GM18505 (cell line): ENCODE results near the gene BCL7C.

ENCODE experiments used
- ATAC-seq: cut with Tn5 transposase; IDR thresholded peaks from one replicate; pipeline ENCODE4 v1.9.1; 2021; ENCODE audit not compliant: unreplicated experiment
- POLR2A ChIP-seq: IDR thresholded peaks from 4 replicates; pipeline ENCODE4 v1.6.1; 2011; ENCODE audit warnings: borderline replicate concordance; ENCODE audit not compliant: insufficient read depth, insufficient read length; ENCODE audit errors: extremely low read depth

Gene BCL7C

GRCh38 chr16:30925995-30926811, 32.3 kb upstream of the BCL7C start:
- no peak for ATAC-seq
- no peak for TF ChIP-seq POLR2A

- TF ChIP-seq POLR2A, result no peak
- ATAC-seq, result no peak
Observed at GRCh38 chr16:30925632-30925987, 31.7 kb upstream of the BCL7C start.

GRCh38 chr16:30924913-30925631, 31.2 kb upstream of the BCL7C start:
- no peak for TF ChIP-seq POLR2A
- no peak for ATAC-seq

GRCh38 chr16:30924076-30924912, 30.4 kb upstream of the BCL7C start:
- peak; percentile 38 for TF ChIP-seq POLR2A
- ATAC-seq, result no peak

GRCh38 chr16:30923554-30924075, 29.7 kb upstream of the BCL7C start, which contains the start of gene FBXL19:
Gene FBXL19, plus strand, starts transcription at chr16:30923572. Its CDS starts 2,183 bp downstream, at chr16:30925755.
- no peak for TF ChIP-seq POLR2A
- no peak for ATAC-seq

GRCh38 chr16:30922960-30923535, 29.2 kb upstream of the BCL7C start:
- peak; percentile 62 for ATAC-seq
- peak; percentile 57 for TF ChIP-seq POLR2A

GRCh38 chr16:30922420-30922959, 28.6 kb upstream of the BCL7C start:
- peak; percentile 73 for ATAC-seq
- no peak for TF ChIP-seq POLR2A

GRCh38 chr16:30921748-30922419, 28.0 kb upstream of the BCL7C start:
- TF ChIP-seq POLR2A, result peak; percentile 22
- ATAC-seq, result no peak

GRCh38 chr16:30921459-30921747, 27.5 kb upstream of the BCL7C start:
- TF ChIP-seq POLR2A, result no peak
- no peak for ATAC-seq

GRCh38 chr16:30920891-30921290, 27.0 kb upstream of the BCL7C start:
- ATAC-seq, result no peak
- no peak for TF ChIP-seq POLR2A

- ATAC-seq, result no peak
- TF ChIP-seq POLR2A, result no peak
Observed at GRCh38 chr16:30918614-30919013, 24.7 kb upstream of the BCL7C start.

- no peak for TF ChIP-seq POLR2A
- no peak for ATAC-seq
Observed at GRCh38 chr16:30914830-30915229, 21.0 kb upstream of the BCL7C start.
